Measurements from ENCODE around the gene OPHN1. TPM values are rescaled to one million over a fixed set of nuclear protein-coding genes. Genes with fewer than 3 reads are reported as not detected.

The OPHN1 gene
- total and polyA plus RNA-seq, 2 of the 13 experiments (the other 11 are each of a cell fraction or from before 2014, with no cell fraction given) = 1.6 to 1.7 TPM

- TF ChIP-seq HMGXB4 (CRISPR knock-in tag; IDR thresholded peaks at IDR 0.05; ENCODE audit: borderline replicate concordance in 1 of 2, low read depth in 1 of 2) (no peak), GPBP1L1 (CRISPR knock-in tag; IDR thresholded peaks at IDR 0.05) (no peak), SUZ12 (IDR thresholded peaks at IDR 0.05; ENCODE audit: low read depth, low read length) (no peak), DNMT1 (CRISPR knock-in tag; IDR thresholded peaks at IDR 0.05) (no peak)
Measured at GRCh38 chrX:68429216-68429615, 4.1 kb downstream of the OPHN1 start (continued).

- H3K27me3 ChIP-seq (ENCODE audit: control insufficient read depth in 1 of 2, insufficient read depth in 2 of 2, low read length in 2 of 2) = no peaks in the 10 kb centered on the region
- H3K4me1 ChIP-seq (ENCODE audit: insufficient read depth, low read length) = peaks cover 13% of the 10 kb centered on the region
- no peak overlapping the region for H3K4me2 ChIP-seq (ENCODE audit: low read depth, low read length)
- H2AFZ ChIP-seq (ENCODE audit: low read length) = no peak overlapping the region
- H4K20me1 ChIP-seq (ENCODE audit: insufficient read depth, low read length) = no peaks in the 10 kb centered on the region
- no TSS peak for BruUV-seq (replicated peaks)
- in situ Hi-C loops (cut with HindIII; ENCODE audit: extremely low pct_ligation_motif_present, low pct_unique_long_range_greater_than_20kb) = no loop called here
- ChIA-PET CTCF (ENCODE audit: low intra/inter-chr PET ratio, low total read pairs) (no interaction called here), POLR2A (no interaction called here)
- no peak overlapping the region for H3K9ac ChIP-seq (ENCODE audit: insufficient read depth, low read depth, low read length)
- intact Hi-C loops (cut with micrococcal nuclease; ENCODE audit: unreplicated experiment) = no loop called here
- no peak overlapping the region for H3K27ac ChIP-seq (ENCODE audit: extremely low read length, insufficient read depth, low read length)
- ATAC-seq = no peak
- 85% methylated on average over 3 of the region's 3 CpGs for WGBS (ENCODE audit: low lambda C conversion rate)
- H3K79me2 ChIP-seq (ENCODE audit: insufficient read depth, low read length) = no peaks in the 10 kb centered on the region
- H3K9me3 ChIP-seq (ENCODE audit: low read length) = no peaks in the 10 kb centered on the region
- DNase-seq (ENCODE audit: low spot score) = no peak
- FAIRE-seq = no peak
- H3K4me3 ChIP-seq (replicated peaks in 1 of 3; ENCODE audit: insufficient read depth in 1 of 3, low read depth in 2 of 3, low read length in 3 of 3) = no peak overlapping the region
- no peaks in the 10 kb centered on the region for H3K36me3 ChIP-seq (replicated peaks in 1 of 2; ENCODE audit: control insufficient read depth in 1 of 2, insufficient read depth in 2 of 2, low read length in 2 of 2)
- TF ChIP-seq RFX3 (CRISPR knock-in tag; IDR thresholded peaks at IDR 0.05) (no peak), ZNF331 (CRISPR knock-in tag; IDR thresholded peaks at IDR 0.05) (no peak), ZNF850 (CRISPR knock-in tag; conservative IDR thresholded peaks at IDR 0.05) (no peak), ZNF605 (CRISPR knock-in tag; IDR thresholded peaks at IDR 0.05) (no peak), ADNP (CRISPR knock-in tag; IDR thresholded peaks at IDR 0.05) (no peak), ZNF577 (CRISPR knock-in tag; IDR thresholded peaks at IDR 0.05; ENCODE audit: borderline replicate concordance, low read depth) (no peak), HOXA9 (CRISPR knock-in tag; IDR thresholded peaks at IDR 0.05; ENCODE audit: borderline replicate concordance) (no peak), SP4 (CRISPR knock-in tag; IDR thresholded peaks at IDR 0.05) (no peak), ISL2 (CRISPR knock-in tag; IDR thresholded peaks at IDR 0.05) (no peak), CBFB (CRISPR knock-in tag; IDR thresholded peaks at IDR 0.05) (no peak), ZNF749 (CRISPR knock-in tag; IDR thresholded peaks at IDR 0.05; ENCODE audit: borderline replicate concordance) (no peak), HNRNPL (IDR thresholded peaks at IDR 0.05; ENCODE audit: low read depth, low read length) (no peak), CBX2 (IDR thresholded peaks at IDR 0.05; ENCODE audit: low read depth, low read length) (no peak), CBX2 (CRISPR knock-in tag; IDR thresholded peaks at IDR 0.05; ENCODE audit: low read depth) (no peak), RFXAP (CRISPR knock-in tag; IDR thresholded peaks at IDR 0.05; ENCODE audit: borderline replicate concordance) (no peak)
Measured at GRCh38 chrX:68428431-68428830, 4.9 kb downstream of the OPHN1 start.

Data from HepG2 (cell line).